Activated CD4-positive, alpha-beta T cell treated with anti-CD3 and anti-CD28 coated beads for 48 hours (primary cell): ENCODE results near the gene COL9A3.
A peak's percentile ranks its signal among the peaks of the same experiment; 100 is the strongest.

Experiments
- DNase-seq: peaks from one replicate; pipeline ENCODE4 v3.0.0-alpha.2; 2020

COL9A3 gene

DNA sequence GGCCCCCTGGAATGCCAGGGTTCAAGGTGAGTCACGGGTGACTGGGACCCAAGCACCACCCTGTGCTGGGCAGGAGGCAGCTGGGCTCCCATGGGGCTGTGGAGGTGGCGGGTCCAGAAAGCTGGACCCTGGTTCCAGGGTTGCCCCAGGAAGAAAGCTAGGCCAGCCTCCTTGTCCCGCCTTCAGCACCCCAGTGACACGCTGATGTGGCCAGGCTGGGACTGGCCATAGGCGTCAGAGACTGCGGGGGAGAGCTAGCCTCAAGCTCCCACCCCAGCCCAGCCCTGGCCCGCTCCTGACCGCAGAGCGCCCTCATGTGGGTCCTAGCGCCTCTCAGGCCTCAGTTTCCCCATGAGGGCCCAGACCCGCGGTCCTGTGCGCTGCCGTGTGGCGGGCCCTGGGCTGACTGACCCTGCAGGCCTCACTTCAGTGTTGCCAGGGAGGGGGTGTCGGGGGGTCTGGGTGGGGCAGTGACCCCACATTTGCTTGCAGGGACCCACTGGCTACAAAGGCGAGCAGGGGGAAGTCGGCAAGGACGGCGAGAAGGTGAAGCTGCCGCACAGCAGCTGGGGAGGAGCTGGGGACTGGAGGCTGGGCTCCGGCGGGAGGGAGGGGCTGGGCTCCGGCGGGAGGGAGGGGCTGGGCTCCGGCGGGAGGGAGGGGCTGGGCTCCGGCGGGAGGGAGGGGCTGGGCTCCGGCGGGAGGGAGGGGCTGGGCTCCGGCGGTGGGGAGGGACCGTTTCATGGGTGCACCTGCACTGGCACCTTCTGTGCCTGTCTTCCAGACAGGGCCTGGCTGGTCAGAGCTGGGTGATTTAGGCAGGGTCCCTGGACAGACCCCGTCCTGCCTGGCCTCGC is 7.9 kb downstream of the COL9A3 start:
- peak; percentile 62 for DNase-seq

GRCh38 chr20:62825333-62825985 is 8.6 kb downstream of the COL9A3 start:
- DNase-seq: no peak

DNA sequence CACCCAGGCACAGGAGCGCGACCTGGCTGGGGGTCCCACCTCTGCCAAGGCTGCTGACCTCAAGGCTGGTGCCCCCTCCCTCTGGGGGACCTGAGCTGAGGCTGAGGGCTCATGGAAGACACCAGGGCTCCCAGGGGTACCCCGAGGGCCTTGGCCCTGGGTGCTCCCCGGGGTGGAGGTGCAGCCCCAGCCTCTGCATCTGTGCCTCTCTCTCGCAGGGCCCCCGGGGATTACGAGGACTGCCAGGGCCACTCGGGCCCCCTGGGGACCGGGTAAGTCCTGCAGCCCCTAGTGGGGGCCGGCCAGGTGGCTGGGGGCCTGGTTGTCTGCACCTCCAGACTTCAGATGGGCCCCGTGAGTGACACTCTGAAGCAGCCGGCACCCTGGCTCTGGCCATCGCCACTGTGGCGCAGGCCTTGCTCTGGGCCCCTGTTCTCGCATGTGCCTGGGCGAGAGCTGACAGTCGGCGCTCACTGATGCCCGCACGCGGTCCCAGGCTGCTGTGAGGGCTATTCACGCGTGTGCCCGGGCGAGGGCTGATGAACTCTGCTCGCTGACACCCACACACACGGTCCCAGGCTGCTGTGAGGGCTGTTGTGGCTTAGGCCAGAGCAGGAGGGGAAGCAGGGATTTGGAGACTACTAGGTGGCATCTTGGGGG is 9.3 kb downstream of the COL9A3 start:
- no peak for DNase-seq

DNA sequence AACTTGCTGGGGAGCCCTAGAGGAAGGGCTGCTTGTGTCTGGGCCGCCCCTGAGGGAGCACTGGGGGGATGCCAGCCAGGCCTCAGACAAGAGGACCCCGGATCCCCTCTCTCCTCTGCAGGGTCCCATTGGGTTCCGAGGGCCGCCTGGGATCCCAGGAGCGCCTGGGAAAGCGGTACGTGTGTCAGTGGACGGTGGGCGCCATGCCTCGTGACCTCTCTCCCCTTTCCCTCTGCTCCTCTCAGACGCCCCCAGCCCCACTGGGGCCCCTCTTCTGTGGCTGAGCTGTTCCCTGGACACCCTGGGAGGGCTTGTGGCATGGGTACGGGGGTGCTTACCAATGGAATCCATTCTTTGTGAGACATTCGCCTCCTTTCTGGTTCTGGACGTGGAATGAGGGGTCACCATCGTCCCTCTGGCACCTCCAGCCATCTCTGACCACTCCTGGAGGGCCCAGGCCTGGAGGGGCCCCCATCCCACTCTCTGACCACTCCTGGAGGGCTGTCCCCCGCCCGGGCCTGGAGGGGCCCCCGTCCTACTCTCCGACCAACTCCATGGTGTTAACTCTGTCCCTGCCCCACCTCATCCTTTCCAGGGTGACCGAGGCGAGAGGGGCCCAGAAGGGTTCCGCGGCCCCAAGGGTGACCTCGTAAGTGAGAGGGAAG is 9.9 kb downstream of the COL9A3 start:
- DNase-seq: no peak

DNA sequence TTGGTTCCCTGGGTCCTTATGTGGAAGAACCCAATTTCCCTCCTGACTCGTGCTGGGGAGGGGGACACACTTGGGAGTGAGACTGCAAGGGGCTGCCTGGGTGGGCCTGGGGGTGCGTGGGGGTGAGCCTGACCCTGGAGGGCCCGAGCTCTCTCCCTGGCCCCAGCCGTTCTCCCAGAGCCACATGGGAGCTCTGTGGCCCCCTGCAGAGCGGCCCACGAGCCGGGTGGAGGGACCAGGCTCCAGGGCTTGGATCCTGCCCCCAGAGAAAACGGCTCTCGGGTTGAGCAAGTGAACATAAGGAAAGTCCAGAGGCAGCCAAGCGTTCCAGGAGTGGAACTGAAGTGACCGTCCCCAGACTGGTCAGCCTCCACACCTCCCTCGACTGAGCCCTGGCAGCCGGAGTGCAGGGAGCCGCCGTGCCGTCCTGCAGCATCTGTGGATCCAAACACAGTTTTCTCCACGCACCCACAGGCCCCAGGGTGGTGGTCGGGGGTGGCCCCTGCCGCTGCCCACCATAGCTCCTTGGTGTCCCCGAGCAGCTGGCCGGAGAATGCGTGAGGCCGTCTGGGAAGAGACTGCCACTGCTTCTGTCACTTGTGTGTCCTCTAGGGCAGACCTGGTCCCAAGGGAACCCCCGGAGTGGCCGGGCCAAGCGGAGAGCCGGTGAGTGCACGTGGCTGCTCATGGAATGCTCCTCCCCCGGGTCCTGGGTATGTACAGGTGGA is 10.6 kb downstream of the COL9A3 start:
- no peak for DNase-seq

DNA sequence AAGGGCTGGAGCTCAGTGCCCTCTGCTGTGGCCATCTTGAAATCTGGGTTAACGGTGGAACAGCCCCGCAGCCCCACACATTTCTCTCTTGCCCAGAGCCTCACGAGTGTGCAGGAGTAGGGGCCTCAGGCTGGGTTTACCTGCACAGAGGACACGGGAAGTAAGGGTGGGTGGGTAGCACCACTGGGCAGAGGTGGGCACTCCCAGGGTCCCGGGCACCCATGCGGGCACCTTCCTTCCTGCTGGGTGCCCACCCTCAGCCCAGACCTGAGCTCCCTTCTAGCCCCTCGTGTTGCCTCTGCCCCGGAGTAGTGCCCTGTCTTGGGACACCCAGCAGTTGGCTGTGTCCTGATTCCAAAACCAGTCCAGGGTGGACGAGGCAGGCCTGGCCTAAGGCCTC is 11.2 kb downstream of the COL9A3 start:
- no peak for DNase-seq

DNA sequence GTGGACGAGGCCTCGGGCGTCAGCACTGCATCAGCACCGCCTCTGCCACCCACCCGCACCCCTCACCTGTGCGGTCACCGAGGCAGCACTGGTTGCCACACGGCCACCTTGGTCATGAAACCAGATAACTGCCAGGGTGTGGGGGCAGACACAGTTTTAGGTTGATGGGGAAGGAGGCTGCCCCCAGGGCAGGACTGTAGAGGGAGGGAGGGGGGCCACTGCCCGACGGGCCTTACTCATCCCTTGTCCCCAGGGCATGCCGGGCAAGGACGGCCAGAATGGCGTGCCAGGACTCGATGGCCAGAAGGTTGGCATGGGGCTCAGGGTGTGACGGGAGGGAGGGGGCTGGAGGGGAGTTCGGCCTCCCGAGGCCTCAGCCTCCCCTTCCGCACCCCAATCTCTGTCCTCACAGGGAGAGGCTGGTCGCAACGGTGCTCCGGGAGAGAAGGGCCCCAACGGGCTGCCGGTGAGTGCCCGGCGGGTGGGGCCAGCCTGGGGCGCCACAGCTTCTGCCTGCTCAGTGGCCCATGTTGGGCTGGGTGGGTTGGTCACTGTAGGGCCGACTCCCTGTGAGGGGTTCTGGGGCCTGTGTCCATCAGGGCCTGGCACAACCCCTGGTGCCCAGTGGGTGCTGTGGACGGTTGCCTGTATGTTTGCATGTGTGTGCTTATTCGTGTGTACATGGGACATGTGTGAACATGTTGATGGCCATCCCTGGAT is 11.8 kb downstream of the COL9A3 start:
- no peak for DNase-seq

DNA sequence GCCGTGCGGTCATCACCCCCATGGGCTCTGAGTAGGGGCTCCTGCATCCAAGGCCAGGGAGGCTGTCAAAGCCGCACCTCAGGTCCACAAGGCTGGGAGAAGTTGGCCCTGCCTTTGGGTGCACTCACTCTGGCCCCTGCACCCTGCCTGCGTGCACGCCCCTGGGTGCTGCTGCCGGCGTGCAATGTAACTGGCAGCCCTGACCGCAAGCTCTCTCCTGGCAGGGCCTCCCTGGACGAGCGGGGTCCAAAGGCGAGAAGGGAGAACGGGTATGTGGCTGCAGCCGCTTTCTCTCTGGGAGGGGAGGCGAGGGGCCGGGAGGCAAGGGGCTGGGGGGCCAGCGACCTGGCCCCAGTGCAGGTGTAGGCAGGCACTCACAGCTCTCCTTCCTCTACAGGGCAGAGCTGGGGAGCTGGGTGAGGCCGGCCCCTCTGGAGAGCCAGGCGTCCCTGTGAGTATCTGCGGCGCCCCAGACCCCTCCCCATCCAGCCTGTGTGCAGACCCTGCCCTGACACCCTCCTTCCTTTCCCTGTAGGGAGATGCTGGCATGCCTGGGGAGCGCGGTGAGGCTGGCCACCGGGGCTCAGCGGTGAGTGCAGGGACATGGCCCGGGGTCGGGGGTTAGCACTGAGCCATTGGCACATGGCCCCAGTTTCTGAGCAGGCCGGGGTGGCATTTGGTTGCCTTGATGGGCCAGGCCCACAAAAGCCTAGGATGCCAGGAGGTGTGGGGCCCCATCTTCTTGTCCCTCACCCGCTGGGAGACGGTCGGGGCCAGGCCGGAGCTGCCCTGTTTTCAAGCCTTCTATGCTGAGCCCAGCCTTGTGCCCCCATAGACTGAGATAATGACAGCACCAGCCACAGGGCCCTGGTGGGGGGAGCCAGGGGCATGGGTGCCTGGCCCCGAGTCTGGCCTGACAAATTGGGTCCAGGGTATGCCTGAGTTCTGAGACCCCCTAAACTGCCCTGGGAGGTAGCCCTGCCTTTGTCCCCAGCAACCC is 12.7 kb downstream of the COL9A3 start:
- no peak for DNase-seq

DNA sequence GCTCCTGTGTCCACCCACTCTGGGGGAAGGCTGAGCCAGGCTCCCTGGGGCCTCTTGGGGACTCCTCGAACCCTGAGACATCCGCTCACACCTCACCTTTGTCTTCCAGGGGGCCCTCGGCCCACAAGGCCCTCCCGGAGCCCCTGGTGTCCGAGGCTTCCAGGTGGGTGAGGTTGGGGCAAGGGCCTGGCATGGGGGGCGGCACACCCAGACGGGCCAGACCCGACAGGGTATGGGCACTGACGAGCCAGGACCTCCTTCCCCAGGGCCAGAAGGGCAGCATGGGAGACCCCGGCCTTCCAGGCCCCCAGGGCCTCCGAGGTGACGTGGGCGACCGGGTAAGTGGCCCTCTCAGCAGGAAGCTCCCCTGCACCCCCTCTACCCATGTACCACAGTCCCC is 13.4 kb downstream of the COL9A3 start:
- DNase-seq: no peak

- DNase-seq: no peak
Measured at GRCh38 chr20:62830821-62831220, 14.0 kb downstream of the COL9A3 start.

GRCh38 chr20:62831361-62831788 is 14.5 kb downstream of the COL9A3 start:
- DNase-seq: no peak

- no peak for DNase-seq
Measured at GRCh38 chr20:62831854-62832211, 15.0 kb downstream of the COL9A3 start.

DNA sequence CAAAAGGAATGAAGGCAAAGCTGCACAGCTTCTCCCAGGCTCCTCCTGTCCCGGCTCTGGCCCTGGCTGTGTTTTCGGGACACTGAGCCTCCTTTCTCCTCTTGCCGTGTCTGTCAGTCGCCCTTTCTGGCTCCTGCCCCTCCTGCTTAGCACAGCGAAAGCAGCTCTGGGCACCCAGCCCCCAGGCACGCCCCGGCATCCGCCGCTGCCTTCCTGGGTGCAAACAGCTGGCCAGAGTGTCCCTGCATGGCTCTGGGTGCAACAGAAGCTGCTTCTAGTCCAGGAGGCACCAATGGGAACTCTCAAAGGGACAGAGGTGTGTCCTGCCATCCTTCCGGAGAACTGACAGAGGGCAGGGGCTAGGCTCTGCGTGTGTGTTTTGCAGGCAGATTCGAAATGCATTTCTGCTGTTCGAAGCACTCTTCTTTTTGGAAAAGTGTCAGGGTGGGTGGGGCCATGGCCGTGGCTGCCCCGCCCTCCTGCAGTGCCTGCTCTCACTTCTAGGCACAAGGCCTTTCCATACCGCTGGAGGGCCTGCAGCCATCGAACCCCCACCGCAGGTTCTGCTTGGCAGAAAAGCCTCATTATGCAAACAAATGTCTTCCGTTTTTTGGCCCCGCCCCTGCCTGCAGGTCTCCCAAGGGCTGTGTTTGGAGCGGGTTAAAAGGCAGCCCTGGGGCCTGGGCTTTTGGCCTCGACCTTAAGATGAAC is 15.5 kb downstream of the COL9A3 start:
- peak; percentile 65 for DNase-seq

- no peak for DNase-seq
Measured at GRCh38 chr20:62832951-62833391, 16.1 kb downstream of the COL9A3 start.

DNA sequence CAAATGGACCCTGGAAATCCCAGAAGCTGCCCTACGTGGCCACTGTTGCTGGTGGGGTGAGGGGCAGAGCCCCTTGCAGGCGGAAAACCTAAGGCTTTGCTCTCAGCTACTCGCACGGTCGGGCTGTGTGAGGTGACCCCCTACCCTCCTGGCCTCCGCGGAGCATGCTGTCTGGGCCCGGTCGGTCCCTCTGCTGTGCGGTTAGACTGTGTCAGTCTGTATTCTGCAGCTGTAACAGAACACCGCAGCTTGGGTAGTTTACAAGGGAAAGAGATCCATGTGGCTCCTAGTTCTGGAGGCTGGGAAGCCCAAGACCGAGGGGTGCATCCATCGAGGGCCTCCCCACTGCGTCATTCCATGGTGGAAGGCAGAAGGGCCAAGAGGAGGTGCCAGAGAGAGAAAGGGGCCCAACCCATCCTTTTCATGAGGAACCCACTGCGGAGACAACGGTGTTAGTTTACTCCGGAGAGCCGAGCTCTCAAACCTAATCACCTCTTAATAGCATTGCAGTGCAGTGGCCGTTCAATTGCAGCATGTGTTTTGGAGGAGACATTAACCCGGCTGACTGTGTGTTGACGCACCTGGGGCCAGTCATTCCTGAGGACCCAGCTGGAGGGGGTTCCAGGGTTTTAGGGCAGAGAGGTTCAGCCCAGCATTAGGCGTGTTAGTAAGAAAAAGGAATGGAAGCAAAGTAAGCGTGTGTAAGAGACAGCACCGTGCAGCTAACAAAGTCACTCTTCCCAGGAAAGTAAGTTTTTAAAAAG is 18.3 kb downstream of the COL9A3 start:
- no peak for DNase-seq

DNA sequence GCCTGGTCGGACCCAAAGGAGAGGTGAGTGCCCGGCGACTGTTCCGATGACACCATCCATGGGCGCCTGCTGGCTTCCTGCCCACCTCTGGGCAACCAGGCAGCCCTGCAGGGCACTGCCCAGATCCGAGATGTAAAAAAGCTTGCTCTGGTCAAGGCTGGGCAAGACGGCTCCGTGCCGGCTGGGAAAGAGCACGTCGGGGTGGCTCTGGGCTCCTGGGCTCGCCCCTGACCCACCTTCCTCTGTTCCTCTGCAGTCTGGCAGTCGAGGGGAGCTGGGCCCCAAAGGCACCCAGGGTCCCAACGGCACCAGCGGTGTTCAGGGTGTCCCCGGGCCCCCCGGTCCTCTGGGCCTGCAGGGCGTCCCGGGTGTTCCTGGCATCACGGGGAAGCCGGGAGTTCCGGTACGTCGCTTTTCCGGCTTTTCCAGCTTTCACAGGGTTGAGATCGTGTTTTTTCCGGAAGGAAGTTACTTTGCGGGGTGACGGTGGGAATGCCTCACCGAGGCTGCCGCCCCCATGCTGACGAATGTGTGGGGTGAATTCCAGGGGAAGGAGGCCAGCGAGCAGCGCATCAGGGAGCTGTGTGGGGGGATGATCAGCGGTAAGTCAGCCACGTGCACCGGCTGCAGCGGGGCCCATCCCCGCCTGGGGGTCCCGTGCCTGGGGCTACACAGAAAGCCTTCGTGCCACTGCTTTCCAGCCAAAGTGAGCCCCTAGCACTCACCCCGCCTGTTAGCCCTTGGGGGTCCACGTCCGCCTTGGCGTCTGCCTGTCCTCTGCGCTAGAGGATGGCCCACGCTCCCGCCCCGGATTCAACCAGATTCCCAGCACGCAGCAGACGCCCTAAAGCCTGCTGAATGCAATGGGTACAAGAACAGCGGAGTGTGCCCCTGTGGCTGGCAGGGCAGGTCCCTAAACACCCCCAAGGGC is 19.3 kb downstream of the COL9A3 start:
- DNase-seq: no peak

- DNase-seq: no peak
Measured at GRCh38 chr20:62836967-62837490, 20.2 kb downstream of the COL9A3 start.

DNA sequence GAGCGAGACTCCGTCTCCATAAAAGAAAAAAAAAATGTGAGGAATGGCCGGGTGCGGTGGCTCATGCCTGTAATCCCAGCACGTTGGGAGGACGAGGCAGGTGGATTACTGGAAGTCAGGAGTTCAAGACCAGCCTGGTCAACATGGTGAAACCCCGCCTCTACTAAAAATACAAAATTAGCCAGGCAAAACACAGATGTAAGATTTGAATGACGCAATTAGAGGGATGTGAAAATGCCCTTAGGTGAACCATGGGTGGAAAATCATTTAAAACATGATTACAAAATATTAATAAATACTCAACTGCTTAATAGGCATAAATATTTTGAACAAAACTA is 20.9 kb downstream of the COL9A3 start:
- no peak for DNase-seq
